Natural killer cell (primary cell): ENCODE measurements around the gene PATL2. TPM values are rescaled to one million over a fixed set of nuclear protein-coding genes. Genes with fewer than 3 reads are reported as not detected.

Source experiments
- ATAC-seq, 3 donors: fragments of 150-1000 bp in 2 of 3; fragments of 200-7000 bp in 1 of 3; cut with Tn5 transposase; 1 replicate in 1 of 3; 2 replicates in 2 of 3; pipeline ENCODE4 v1.10.0; 2021; ENCODE audit warnings: mild to moderate bottlenecking in 2 of 3, moderate library complexity in 2 of 3
- DNase-seq, 2 donors: peaks; one replicate each; pipeline versions ENCODE4 v3.0.0 to v3.0.0-alpha.2; 2013 to 2021; ENCODE audit warnings: mixed read lengths in 1 of 2
- H3K27ac ChIP-seq: one replicate; pipeline ENCODE4 v1.5.1; 2013; ENCODE audit warnings: mild to moderate bottlenecking, low read length
- H3K27me3 ChIP-seq: one replicate; pipeline ENCODE4 v1.6.1; 2013; ENCODE audit warnings: low read length; ENCODE audit not compliant: control insufficient read depth, insufficient read depth
- H3K36me3 ChIP-seq: one replicate; pipeline ENCODE4 v1.6.1; 2013; ENCODE audit warnings: low read length; ENCODE audit not compliant: control insufficient read depth, insufficient read depth
- H3K4me1 ChIP-seq: one replicate; pipeline ENCODE4 v1.6.1; 2013; ENCODE audit warnings: low read length; ENCODE audit not compliant: control insufficient read depth, insufficient read depth
- H3K4me3 ChIP-seq: one replicate; pipeline ENCODE4 v1.5.1; 2013; ENCODE audit warnings: low read length
- H3K9me3 ChIP-seq: one replicate; pipeline ENCODE4 v1.6.1; 2013; ENCODE audit warnings: low read length; ENCODE audit not compliant: control insufficient read depth, insufficient read depth
- H3K27ac Mint-ChIP-seq, 2 donors: one replicate each; pipeline ENCODE4 v1.8.0; 2022; ENCODE audit warnings: mild to moderate bottlenecking in 2 of 2, mixed read lengths in 2 of 2, moderate library complexity in 1 of 2
- H3K27me3 Mint-ChIP-seq, 2 donors: one replicate each; pipeline ENCODE4 v1.8.0; 2022; ENCODE audit warnings: low read depth in 2 of 2, mixed read lengths in 2 of 2
- H3K36me3 Mint-ChIP-seq: one replicate; pipeline ENCODE4 v1.8.0; 2022; ENCODE audit warnings: mixed read lengths
- H3K4me1 Mint-ChIP-seq, 2 donors: one replicate each; pipeline ENCODE4 v1.8.0; 2022; ENCODE audit warnings: mixed read lengths in 2 of 2
- H3K4me3 Mint-ChIP-seq: one replicate; pipeline ENCODE4 v1.8.0; 2022; ENCODE audit warnings: mild to moderate bottlenecking, moderate library complexity, mixed read lengths
- H3K9me3 Mint-ChIP-seq, 2 donors: one replicate each; pipeline ENCODE4 v1.8.0; 2022; ENCODE audit warnings: mixed read lengths in 2 of 2
- WGBS: methylation state at CpG from one replicate; pipeline ENCODE4 v1.1.7; 2013; ENCODE audit warnings: missing lambda C conversion rate; ENCODE audit not compliant: insufficient coverage; 5-methylcytosine and 5-hydroxymethylcytosine counted together
- intact Hi-C: fragments of 100-400 bp; cut with micrococcal nuclease; formaldehyde crosslinking; loops from one replicate; pipeline ENCODE4 v1.14.2; 2022
- total RNA-seq, 4 donors: library from RNA; stranded (reverse); fragments of 120-200 nt in 1 of 4; gene quantifications; one replicate each; pipeline versions ENCODE4 v1.2.3 to v1.2.4, GENCODE V29; 2013 to 2022
- TF ChIP-seq, protein P1 (sequence below): fragments of 200-600 bp; IDR thresholded peaks from one replicate; pipeline ENCODE4 v1.8.0; 2022; ENCODE audit warnings: antibody characterized with exemption

PATL2 gene
- total RNA-seq, 3 donors from 2014 or later (not counting 1 experiment from before 2014, with no cell fraction given), result 101 to 145 (median 112) TPM

DNA sequence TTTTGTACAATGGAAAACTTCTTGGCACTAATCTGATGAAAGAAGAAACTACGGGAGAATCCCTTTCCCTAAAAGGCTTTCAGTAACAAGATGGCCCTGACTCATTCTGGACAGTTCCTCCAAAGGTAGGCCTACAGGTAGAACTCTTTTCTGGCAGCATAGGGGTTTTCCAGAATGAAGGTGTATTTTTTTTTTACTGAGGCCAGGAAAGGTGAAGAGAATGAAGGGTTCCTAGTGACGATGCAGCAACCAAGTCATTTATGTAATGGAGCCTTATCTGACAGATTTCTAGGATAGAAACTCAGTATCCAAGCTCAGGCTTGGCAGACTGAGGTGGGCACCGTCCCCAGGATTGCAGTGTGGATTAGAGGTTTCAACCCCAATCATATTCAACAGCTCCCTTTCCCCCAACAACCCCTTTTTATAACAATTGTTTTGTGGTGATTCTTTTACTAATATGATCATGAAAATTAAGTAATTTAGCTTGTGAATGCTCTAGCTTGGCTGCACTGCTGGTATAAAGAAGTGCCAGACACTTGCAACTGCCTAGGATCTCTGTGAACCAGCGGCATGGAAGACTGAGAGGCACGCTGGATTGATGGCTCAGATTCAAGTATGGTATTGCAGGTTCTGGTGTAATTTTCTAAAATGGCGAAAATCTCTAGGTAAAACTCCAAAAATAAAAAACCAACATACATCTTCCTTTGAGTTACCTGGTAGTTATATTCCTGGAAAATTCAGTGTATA is 16.5 kb upstream of the PATL2 start:
- Histone ChIP-seq H3K27me3 (no peaks in the 10 kb centered on the region), H3K4me3 (no peak overlapping the region), H3K9me3 (no peaks in the 10 kb centered on the region), H3K36me3 (peaks cover 11% of the 10 kb centered on the region), H3K4me1 (peaks cover 62% of the 10 kb centered on the region), H3K27ac (peak overlapping the region; percentile 96)
- ATAC-seq, result no peak
- Mint-ChIP-seq H3K9me3 (no peaks in the 10 kb centered on the region), H3K27me3 (no peaks in the 10 kb centered on the region), H3K36me3 (no peaks in the 10 kb centered on the region), H3K4me1 (peaks cover 61 to 63% of the 10 kb centered on the region in 2 donors), H3K4me3 (peak overlapping the region; percentile 98), H3K27ac (peak overlapping the region; percentile 100)
- DNase-seq, result peak in 1 of 2 donors; percentile 74
- intact Hi-C loops, result loop anchor here (1.0 to 5.0 kb wide), 5 partner anchors 16 to 475 kb away; partner anchors contain the start of genes B2M, EIF3J, PATL2 and SPG11
- TF ChIP-seq, protein P1, sequence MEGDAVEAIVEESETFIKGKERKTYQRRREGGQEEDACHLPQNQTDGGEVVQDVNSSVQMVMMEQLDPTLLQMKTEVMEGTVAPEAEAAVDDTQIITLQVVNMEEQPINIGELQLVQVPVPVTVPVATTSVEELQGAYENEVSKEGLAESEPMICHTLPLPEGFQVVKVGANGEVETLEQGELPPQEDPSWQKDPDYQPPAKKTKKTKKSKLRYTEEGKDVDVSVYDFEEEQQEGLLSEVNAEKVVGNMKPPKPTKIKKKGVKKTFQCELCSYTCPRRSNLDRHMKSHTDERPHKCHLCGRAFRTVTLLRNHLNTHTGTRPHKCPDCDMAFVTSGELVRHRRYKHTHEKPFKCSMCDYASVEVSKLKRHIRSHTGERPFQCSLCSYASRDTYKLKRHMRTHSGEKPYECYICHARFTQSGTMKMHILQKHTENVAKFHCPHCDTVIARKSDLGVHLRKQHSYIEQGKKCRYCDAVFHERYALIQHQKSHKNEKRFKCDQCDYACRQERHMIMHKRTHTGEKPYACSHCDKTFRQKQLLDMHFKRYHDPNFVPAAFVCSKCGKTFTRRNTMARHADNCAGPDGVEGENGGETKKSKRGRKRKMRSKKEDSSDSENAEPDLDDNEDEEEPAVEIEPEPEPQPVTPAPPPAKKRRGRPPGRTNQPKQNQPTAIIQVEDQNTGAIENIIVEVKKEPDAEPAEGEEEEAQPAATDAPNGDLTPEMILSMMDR, result no peak
- WGBS, result 81% methylated on average over 4 of the region's 6 CpGs

DNA sequence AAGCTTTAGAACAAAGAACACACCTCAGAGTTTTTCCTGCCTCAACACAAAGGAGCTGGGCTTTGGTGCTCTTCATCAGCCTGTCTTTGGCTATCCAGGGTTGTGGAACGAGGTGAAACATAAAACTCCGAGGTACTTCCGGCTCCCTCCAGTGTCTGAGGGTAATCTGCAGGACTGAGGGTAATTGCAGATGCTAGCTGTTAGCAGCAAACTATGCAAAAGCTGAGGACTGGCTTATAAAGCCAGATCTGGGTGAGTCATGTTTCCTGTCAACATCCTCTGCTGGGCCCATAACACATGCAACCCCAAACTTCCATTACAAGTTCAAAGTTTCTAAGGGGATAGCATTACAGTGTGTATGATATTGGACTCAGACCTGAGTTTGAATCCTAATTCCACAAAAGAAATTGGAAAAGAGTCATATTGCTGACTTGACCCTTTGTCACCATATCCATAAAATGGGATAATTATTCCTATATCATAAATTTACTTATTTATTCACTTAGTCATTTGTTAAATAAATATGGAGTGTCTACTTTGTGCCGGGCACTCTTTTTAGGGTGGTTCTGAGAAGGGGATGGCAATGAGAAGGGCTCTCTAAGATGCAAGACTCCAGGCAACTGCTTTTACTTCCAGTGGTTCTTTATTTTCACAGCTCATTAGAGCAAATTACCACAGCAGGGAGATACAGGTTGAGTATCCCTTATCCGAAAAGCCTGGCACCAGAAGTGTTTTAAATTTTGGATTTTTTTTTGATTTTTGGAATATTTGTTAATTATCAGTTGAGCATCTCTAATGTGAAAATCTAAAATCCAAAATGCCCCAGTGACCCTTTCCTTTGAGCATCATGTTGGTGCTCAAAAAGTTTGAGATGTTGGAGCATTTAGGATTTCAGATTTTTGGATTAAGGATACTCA is 15.7 kb upstream of the PATL2 start:
- Histone ChIP-seq H3K9me3 (no peaks in the 10 kb centered on the region), H3K27ac (peak overlapping the region; percentile 96), H3K4me1 (peaks cover 69% of the 10 kb centered on the region), H3K27me3 (no peaks in the 10 kb centered on the region), H3K36me3 (peaks cover 4% of the 10 kb centered on the region), H3K4me3 (peak overlapping the region; percentile 27)
- ATAC-seq (peak; percentile 52 to 69 (median 58)), DNase-seq (peak; percentile 72 to 95)
- TF ChIP-seq, protein P1, result no peak
- Mint-ChIP-seq H3K4me1 (peaks cover 63 to 70% of the 10 kb centered on the region in 2 donors), H3K9me3 (no peaks in the 10 kb centered on the region), H3K4me3 (peak overlapping the region; percentile 98), H3K27me3 (no peaks in the 10 kb centered on the region), H3K27ac (peak overlapping the region; percentile 100), H3K36me3 (no peaks in the 10 kb centered on the region)
- 3% methylated on average over 5 of the region's 5 CpGs for WGBS
- intact Hi-C loops, result loop anchor here (1.0 to 5.0 kb wide), 4 partner anchors 12 to 475 kb away; partner anchors contain the start of gene EIF3J

DNA sequence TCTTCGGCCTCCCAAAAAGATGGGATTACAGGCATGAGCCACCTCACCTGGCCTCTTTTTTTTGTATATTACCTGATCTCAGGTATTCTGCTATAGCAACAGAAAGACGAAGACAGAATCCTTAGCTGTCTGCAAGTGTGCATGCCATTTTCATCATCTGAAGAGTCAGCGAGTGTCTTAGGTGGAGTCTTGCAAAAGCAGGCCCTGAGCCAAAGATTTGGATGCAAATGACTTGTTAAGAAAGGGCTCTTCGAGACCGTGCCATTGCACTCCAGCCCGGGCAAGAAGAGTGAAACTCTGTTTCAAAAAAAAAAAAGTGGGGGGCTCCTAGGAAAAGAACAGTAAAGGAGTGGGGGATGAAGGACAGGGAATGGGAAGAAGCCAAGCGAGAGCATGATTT is 15.0 kb upstream of the PATL2 start:
- DNase-seq, result peak in 1 of 2 donors; percentile 65
- no peaks in the 10 kb centered on the region for H3K9me3 Mint-ChIP-seq
- intact Hi-C loops, result loop anchor here (1.0 to 5.0 kb wide), 4 partner anchors 11 to 476 kb away; partner anchors contain the start of gene EIF3J
- H3K27ac Mint-ChIP-seq, result peak overlapping the region; percentile 100
- ATAC-seq, result no peak
- peak overlapping the region; percentile 98 for H3K4me3 Mint-ChIP-seq
- TF ChIP-seq, protein P1, result no peak
- peaks cover 70 to 76% of the 10 kb centered on the region in 2 donors for H3K4me1 Mint-ChIP-seq
- Histone ChIP-seq H3K9me3 (no peaks in the 10 kb centered on the region), H3K4me3 (peak overlapping the region; percentile 27), H3K27ac (peak overlapping the region; percentile 96), H3K27me3 (no peaks in the 10 kb centered on the region), H3K36me3 (no peaks in the 10 kb centered on the region), H3K4me1 (peaks cover 76% of the 10 kb centered on the region)
- no peaks in the 10 kb centered on the region for H3K36me3 Mint-ChIP-seq
- 28% methylated on average over 7 of the region's 7 CpGs for WGBS
- H3K27me3 Mint-ChIP-seq, result no peaks in the 10 kb centered on the region
